Esophagus muscularis mucosa (tissue), 3 donors: Measurements from ENCODE around the gene PDGFD.

ENCODE experiments used
- POLR2A ChIP-seq: fragments of 450-650 bp; IDR thresholded peaks from one replicate; pipeline ENCODE4 v1.6.1; 2017; ENCODE audit warnings: antibody characterized with exemption, moderate library complexity, mild to moderate bottlenecking, low read depth
- POLR2AphosphoS5 ChIP-seq, 2 donors: sonication (generic); formaldehyde crosslinking; IDR thresholded peaks; one replicate each; pipeline ENCODE4 v1.6.1; 2017; ENCODE audit warnings: antibody characterized with exemption in 2 of 2
- TF ChIP-seq, protein P1 (sequence below), 3 experiments: fragments of 200-600 bp in 2 of 3; fragments of 450-650 bp in 1 of 3; sonication (generic) in 2 of 3; IDR thresholded peaks; one replicate each; pipeline ENCODE4 v1.5.1; 2017 to 2019; ENCODE audit warnings: antibody characterized with exemption in 3 of 3, mild to moderate bottlenecking in 2 of 3, moderate library complexity in 1 of 3

DNA sequence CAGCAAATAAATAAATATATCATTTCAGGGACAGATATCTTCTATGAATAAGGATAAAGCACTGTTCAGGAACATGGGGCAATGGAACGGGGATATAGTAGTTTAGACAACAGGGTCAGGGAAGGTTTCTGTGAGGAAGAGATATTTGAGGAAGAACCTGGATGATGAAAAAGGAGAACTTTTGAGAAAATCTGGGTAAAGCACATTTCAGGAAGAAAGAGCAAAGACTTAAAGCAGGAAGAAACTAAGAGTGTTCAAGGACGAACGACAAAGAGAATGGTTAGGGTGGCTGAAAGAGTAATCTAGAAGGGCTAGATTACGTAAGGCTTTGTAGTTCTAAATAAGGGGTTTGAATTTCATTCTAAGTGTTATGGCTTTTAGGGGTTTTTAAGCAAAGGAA is 114.8 kb downstream of the PDGFD start:
- TF ChIP-seq, protein P1, sequence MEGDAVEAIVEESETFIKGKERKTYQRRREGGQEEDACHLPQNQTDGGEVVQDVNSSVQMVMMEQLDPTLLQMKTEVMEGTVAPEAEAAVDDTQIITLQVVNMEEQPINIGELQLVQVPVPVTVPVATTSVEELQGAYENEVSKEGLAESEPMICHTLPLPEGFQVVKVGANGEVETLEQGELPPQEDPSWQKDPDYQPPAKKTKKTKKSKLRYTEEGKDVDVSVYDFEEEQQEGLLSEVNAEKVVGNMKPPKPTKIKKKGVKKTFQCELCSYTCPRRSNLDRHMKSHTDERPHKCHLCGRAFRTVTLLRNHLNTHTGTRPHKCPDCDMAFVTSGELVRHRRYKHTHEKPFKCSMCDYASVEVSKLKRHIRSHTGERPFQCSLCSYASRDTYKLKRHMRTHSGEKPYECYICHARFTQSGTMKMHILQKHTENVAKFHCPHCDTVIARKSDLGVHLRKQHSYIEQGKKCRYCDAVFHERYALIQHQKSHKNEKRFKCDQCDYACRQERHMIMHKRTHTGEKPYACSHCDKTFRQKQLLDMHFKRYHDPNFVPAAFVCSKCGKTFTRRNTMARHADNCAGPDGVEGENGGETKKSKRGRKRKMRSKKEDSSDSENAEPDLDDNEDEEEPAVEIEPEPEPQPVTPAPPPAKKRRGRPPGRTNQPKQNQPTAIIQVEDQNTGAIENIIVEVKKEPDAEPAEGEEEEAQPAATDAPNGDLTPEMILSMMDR (IDR thresholded peaks at IDR 0.05), result no peak
- TF ChIP-seq POLR2A (no peak), POLR2AphosphoS5 (IDR thresholded peaks at IDR 0.05) (no peak)
